Loucy (cell line): ENCODE results near the gene ASCC1.
A peak's percentile ranks its signal among the peaks of the same experiment; 100 is the strongest.

Source experiments
- CTCF ChIP-seq: fragments of 200-600 bp; sonication (generic); conservative IDR thresholded peaks from 2 replicates; pipeline ENCODE4 v1.5.1; 2014; ENCODE audit warnings: mild to moderate bottlenecking, antibody characterized with exemption, low read length
- EZH2phosphoT487 ChIP-seq: fragments of 200-600 bp; IDR thresholded peaks from 2 replicates; pipeline ENCODE4 v1.6.1; 2018; ENCODE audit warnings: antibody characterized with exemption, mild to moderate bottlenecking, moderate library complexity, borderline replicate concordance

GRCh38 chr10:72126184-72126871, 89.7 kb downstream of the ASCC1 start:
- TF ChIP-seq CTCF: peak; percentile 73
- no peak for TF ChIP-seq EZH2phosphoT487
